ENCODE data around the gene HEY2.

- TF ChIP-seq CTCF (IDR thresholded peaks at IDR 0.05) (no peak), POLR2AphosphoS5 (IDR thresholded peaks at IDR 0.05; ENCODE audit: insufficient read depth in 1 of 2, low read depth in 1 of 2) (no peak), POLR2A (IDR thresholded peaks at IDR 0.05) (no peak)
Measured at GRCh38 chr6:125728739-125729138, 20.7 kb upstream of the HEY2 start.
